IPS DF 6.9 (cell line): ENCODE measurements around the gene SMARCD2.
"Not testable (repeated sequence)": the region's sequence is repeated elsewhere in the genome, so short reads cannot be mapped to it uniquely, and the experiment has no call there.

Experiments used
- DNase-seq: peaks from one replicate; pipeline ENCODE4 v3.0.0-alpha.2; 2013; ENCODE audit warnings: low read depth, low spot score
- H3K27ac ChIP-seq: one replicate; pipeline ENCODE4 v1.5.1; 2013; ENCODE audit warnings: low read length, control low read depth
- H3K27me3 ChIP-seq: 2 replicates; pipeline ENCODE4 v1.6.1; 2013; ENCODE audit warnings: mild to moderate bottlenecking, low read length; ENCODE audit not compliant: control insufficient read depth, insufficient read depth
- H3K36me3 ChIP-seq: 2 replicates; pipeline ENCODE4 v1.6.1; 2013; ENCODE audit warnings: low read length; ENCODE audit not compliant: control insufficient read depth, insufficient read depth
- H3K4me1 ChIP-seq: 2 replicates; pipeline ENCODE4 v1.6.1; 2013; ENCODE audit warnings: low read length; ENCODE audit not compliant: control insufficient read depth, insufficient read depth
- H3K4me3 ChIP-seq: 2 replicates; pipeline ENCODE4 v1.5.1; 2013; ENCODE audit warnings: mild to moderate bottlenecking, low read length
- H3K9me3 ChIP-seq: 2 replicates; pipeline ENCODE4 v1.6.1; 2013; ENCODE audit warnings: low read length, inconsistent platforms; ENCODE audit not compliant: control insufficient read depth, insufficient read depth
- WGBS: extraction: QIAGEN DNeasy Blood & Tissue Kit; methylation state at CpG from one replicate; pipeline ENCODE4 v1.1.7; 2013; ENCODE audit warnings: mixed read lengths, missing lambda C conversion rate; ENCODE audit not compliant: insufficient read length, insufficient coverage; 5-methylcytosine and 5-hydroxymethylcytosine counted together

SMARCD2 gene

DNA sequence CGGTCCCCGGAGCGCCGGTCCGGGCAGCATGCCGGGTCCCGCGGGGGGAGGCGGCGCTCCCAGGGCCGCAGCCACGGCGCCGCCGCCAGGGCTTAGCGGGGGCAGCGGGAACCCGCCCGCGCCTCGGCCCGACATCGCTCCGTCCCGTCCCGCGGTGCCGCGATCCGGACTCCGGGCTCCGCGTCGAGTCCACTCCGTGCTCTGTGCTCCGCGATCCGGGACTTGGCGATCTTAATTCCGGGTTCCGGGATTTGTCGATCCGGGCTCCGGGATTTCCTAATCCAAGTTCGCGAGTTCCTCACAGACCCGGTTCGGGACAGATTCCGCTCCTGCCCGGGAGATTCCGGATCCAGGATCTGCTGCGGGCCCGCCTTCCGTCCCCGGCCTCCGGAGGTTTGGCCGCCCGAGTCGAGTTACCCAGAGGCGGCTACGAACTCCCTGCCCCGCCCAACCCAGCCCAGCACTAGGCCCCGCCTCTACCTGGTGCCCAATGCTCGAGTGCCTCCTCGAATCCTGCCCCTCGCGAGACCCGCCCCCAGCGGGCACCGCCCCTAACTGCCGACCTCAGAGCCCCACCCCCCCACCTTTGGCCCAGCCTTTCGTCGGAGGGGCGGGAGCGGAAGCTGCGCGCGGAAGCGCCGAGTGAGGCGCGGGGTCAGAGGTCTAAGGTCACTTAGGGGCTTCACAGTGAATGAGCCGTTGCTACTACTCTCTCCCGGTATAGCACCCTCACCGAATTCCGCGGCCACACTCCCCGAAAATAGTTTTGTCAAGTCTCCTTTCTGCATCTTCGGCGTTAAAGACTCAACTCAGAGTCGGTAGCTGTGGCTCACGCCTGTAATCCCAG lies at the start of gene SMARCD2:
Gene SMARCD2 (minus strand): TSS at position 146 of the 847 bp plus-strand sequence. CDS start 11 bp downstream, at position 135.
- Histone ChIP-seq H3K36me3 (no peaks in the 10 kb centered on the region), H3K4me1 (peaks cover 5% of the 10 kb centered on the region), H3K9me3 (no peaks in the 10 kb centered on the region), H3K4me3 (peak within 1 kb of the TSS; percentile 80), H3K27me3 (no peaks in the 10 kb centered on the region; the same call in 1 of the 2 replicates), H3K27ac (no peak within 1 kb of the TSS)
- peak; percentile 96 for DNase-seq
- no CpG with 5 or more reads among the region's 92 CpGs for WGBS

DNA sequence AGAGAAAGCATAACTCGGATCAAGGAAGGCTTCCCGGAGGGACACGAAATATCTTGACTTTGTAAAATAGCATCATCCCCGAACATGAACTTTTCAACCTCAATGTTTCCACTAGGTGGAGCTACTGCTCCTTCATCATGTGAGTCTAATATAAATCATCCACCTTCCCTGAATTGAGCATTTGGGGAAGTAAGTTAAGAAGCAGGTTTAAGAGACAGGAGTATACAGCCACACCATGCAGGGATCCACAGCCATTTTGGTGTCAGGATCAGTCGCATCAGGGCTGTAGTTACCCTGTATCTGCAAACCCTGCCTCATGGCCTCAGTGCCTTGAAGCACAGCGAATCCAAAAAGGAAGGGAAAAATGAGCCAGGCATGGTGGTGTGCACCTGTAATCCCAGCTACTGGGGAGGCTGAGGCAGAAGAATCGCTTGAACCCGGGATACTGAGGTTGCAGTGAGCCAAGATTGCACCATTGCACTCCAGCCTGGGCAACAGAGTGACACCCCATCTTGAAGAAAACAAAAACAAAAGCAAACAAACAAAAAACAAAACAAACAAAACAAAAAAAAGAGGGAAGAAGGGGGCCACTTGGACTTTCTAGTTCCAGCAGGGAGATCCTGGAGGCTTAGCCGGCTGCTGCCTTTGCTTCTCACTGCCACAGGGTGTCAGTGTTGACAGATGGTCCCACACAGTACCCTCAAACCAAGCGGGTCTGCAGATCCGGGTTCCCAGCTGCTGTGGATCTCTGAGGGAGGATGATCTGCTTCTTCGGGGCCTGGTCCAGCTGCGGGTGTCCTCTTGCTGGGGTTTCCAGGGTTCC lies 46.8 kb upstream of the SMARCD2 start:
- H3K36me3 ChIP-seq, H3K4me3 ChIP-seq, DNase-seq, H3K9me3 ChIP-seq, H3K27ac ChIP-seq, H3K27me3 ChIP-seq, H3K4me1 ChIP-seq: not testable (repeated sequence)
- no CpG with 5 or more reads among the region's 13 CpGs for WGBS

DNA sequence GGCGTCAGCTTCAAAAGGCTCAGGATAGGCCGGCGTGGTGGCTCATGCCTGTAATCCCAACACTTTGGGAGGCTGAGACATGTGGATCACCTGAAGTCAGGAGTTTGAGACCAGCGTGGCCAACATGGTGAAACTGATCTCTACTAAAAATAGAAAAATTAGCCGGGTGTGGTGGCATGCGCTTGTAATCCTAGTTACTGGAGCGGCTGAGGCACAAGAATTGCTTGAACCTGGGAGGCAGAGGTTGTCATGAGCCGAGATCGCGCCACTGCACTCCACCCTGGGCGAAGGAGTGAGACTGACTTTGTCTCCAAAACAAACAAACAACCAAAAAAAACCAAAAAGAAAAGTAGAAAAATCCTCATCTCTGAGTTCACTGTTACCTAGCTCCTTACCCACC lies 42.6 kb upstream of the SMARCD2 start:
- not testable (repeated sequence) for H3K4me3 ChIP-seq, H3K4me1 ChIP-seq, H3K27me3 ChIP-seq, H3K27ac ChIP-seq, H3K9me3 ChIP-seq, DNase-seq, H3K36me3 ChIP-seq
- no CpG with 5 or more reads among the region's 11 CpGs for WGBS

- H3K4me1 ChIP-seq, H3K9me3 ChIP-seq, DNase-seq, H3K4me3 ChIP-seq, H3K27ac ChIP-seq, H3K36me3 ChIP-seq, H3K27me3 ChIP-seq: not testable (repeated sequence)
- no CpG with 5 or more reads among the region's 9 CpGs for WGBS
Measured at GRCh38 chr17:63882626-63883126, 40.2 kb upstream of the SMARCD2 start.

DNA sequence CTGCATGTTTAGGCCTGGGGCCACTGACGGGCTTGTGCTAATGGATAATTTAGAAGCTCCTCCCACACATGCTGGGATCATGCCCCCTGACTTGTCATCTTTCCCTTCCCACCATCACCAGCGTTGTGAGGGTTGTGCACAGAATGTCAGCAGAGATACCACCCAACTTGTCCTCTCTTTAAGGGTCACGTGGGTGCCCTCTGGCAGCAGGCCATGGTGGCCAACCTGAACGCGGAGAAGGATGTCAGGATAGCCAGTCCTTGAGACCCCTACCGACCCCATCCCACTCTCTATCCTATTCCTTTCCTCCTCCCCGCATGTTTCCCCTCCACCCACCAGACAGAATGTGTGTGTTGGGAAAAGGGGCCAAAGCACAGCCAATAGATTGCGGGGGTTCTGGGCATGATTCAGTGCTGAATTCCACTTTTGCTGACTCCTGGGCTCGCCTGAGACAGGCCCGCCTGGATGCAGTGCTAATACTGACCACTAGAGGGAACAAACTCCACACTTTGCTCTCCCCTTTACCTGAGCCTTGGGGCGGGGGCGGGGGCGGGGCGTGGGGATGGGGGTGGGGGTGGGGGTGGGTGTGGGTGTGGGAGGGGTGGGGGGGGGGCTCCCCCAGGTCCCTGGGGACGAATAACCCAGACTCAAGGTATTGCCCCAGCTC lies 39.6 kb upstream of the SMARCD2 start, which contains the start of gene GH2:
Gene GH2 (minus strand): TSS at position 10 of the 667 bp plus-strand sequence. CDS start 143 bp downstream, outside the sequence.
- H3K36me3 ChIP-seq, result no peaks in the 10 kb centered on the region
- no peaks in the 10 kb centered on the region for H3K27me3 ChIP-seq
- H3K4me1 ChIP-seq, result peaks cover 7% of the 10 kb centered on the region
- DNase-seq, result no peak
- no peaks in the 10 kb centered on the region for H3K9me3 ChIP-seq
- H3K4me3 ChIP-seq, result no peak within 1 kb of the TSS
- H3K27ac ChIP-seq, result no peak within 1 kb of the TSS
- WGBS, result no CpG with 5 or more reads among the region's 15 CpGs

DNA sequence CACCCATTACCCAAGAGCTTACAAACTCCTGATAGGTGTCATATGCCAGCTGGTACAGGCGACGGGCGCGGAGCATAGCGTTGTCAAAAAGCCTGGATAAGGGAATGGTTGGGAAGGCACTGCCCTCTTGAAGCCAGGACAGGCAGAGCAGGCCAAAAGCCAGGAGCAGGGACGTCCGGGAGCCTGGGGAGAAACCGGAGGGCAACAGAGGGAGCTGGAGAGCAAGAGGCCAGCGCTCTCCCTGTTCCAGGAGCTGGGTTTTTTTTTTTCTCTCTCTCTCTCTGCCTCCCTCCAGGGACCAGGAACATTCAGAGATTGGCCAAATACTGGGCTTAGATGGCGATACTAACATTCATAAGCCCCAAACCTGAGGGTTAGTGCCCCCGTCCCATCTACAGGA lies 38.9 kb upstream of the SMARCD2 start:
- DNase-seq, H3K4me1 ChIP-seq, H3K9me3 ChIP-seq, H3K27ac ChIP-seq, H3K27me3 ChIP-seq, H3K36me3 ChIP-seq, H3K4me3 ChIP-seq: not testable (repeated sequence)
- no CpG with 5 or more reads among the region's 11 CpGs for WGBS

- DNase-seq, result no peak
- H3K27ac ChIP-seq, result no peak overlapping the region
- WGBS, result no CpG with 5 or more reads among the region's 12 CpGs
- H3K9me3 ChIP-seq, result no peaks in the 10 kb centered on the region
- H3K4me1 ChIP-seq, result peaks cover 7% of the 10 kb centered on the region
- H3K27me3 ChIP-seq, result no peaks in the 10 kb centered on the region
- H3K36me3 ChIP-seq, result no peaks in the 10 kb centered on the region
- no peak overlapping the region for H3K4me3 ChIP-seq
Measured at GRCh38 chr17:63880706-63881105, 38.2 kb upstream of the SMARCD2 start.

DNA sequence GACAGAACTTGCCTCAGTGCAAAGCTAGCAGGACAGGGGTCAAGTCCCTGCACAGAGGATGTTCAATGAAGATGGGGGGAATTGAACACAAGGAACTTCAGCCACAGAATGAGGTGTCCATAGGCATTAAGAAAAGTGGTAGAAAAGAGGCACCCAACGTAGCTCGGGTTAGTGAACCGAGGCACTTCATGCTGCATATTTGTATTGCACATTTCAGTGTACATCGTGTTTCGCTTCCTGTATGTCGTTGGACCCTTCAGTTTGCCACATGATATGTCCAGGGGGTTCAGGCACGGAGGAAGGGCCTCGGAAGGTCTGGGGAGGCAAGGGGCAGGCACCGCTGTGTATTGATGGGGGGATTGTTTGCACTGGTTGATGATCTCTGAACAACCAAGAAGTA lies 35.9 kb upstream of the SMARCD2 start:
- not testable (repeated sequence) for H3K4me1 ChIP-seq, H3K9me3 ChIP-seq, H3K27me3 ChIP-seq, H3K4me3 ChIP-seq, DNase-seq, H3K27ac ChIP-seq, H3K36me3 ChIP-seq
- no CpG with 5 or more reads among the region's 9 CpGs for WGBS

DNA sequence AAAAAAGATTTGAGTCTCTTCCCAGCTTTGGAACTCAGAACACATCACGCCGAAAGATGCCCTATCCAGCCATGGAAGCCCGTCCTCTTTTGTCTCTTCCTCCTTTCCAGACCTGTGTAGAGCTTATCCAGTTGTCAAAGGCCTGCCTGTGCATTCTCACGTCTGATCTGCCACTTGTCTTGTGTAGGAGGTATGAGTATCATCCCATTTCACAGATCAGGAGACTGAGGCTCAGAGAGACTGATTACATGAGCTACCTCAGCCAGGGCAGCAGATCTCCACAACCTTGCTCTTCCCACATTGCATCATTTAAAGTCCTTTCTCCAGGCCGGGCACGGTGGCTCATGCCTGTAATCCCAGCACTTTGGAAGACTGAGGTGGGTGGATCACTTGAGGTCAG lies 32.2 kb upstream of the SMARCD2 start:
- not testable (repeated sequence) for H3K4me1 ChIP-seq, H3K9me3 ChIP-seq, H3K27ac ChIP-seq, H3K27me3 ChIP-seq, H3K36me3 ChIP-seq, H3K4me3 ChIP-seq, DNase-seq
- WGBS, result no CpG with 5 or more reads among the region's 6 CpGs

DNA sequence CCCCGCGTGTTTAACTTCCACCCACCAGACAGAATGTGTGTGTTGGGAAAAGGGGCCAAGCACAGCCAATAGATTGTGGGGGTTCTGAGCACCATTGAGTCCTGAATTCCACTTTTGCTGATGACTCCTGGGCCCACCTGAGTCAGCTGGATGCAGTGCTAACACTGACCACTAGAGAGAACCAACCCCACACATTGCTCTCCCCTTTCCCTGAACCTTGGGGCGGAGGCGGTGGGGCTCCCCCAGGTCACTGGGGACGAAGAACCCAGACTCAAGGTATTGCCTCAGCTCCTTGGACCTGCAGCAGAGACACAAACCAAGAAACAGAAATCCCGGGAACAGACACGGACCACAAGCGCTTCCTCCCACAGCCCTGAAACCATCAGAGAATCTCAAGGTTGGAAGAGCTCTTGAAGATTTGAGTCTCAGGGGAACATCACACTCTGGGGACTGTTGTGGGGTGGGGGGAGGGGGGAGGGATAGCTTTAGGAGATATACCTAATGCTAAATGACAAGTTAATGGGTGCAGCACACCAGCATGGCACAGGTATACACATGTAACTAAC lies 31.7 kb upstream of the SMARCD2 start:
- DNase-seq, H3K4me3 ChIP-seq, H3K4me1 ChIP-seq, H3K36me3 ChIP-seq, H3K27ac ChIP-seq, H3K9me3 ChIP-seq, H3K27me3 ChIP-seq: not testable (repeated sequence)
- no CpG with 5 or more reads among the region's 8 CpGs for WGBS
